HEK293 (cell line): ENCODE results near the gene ATP7B.

Source experiments
- CTCF ChIA-PET: fragments of 350-600 bp; formaldehyde crosslinking; extraction: SDS; loops from one replicate; lab custom pipeline; 2021; ENCODE audit warnings: antibody characterized with exemption; lab: Yijun Ruan, JAX
- POLR2A ChIA-PET: fragments of 300-600 bp; formaldehyde crosslinking; extraction: SDS; loops from one replicate; lab custom pipeline; 2020; ENCODE audit warnings: antibody characterized with exemption, inconsistent platforms; lab: Yijun Ruan, JAX
- H3K27ac ChIP-seq: fragments of 200-500 bp; sonication (Bioruptor generic); 2 replicates; pipeline ENCODE4 v1.5.1; 2014; ENCODE audit warnings: low read depth, low read length, control low read depth, inconsistent platforms; ENCODE audit errors: extremely low read depth
- H3K36me3 ChIP-seq, 2 experiments: fragments of 200-500 bp in 1 of 2; sonication (Bioruptor generic) in 1 of 2; 1 replicate in 1 of 2; 2 replicates in 1 of 2; pipeline ENCODE4 v1.5.1; 2014 to 2017; ENCODE audit warnings: inconsistent platforms in 2 of 2, low read length in 2 of 2; ENCODE audit not compliant: control insufficient read depth in 2 of 2, insufficient read depth in 1 of 2
- H3K4me1 ChIP-seq: fragments of 200-500 bp; sonication (Bioruptor generic); 2 replicates; pipeline ENCODE4 v1.5.1; 2014; ENCODE audit warnings: mild to moderate bottlenecking, low read length, inconsistent platforms; ENCODE audit not compliant: control insufficient read depth, insufficient read depth
- H3K4me3 ChIP-seq: 2 replicates; pipeline ENCODE4 v1.5.1; 2011; ENCODE audit warnings: low read depth, mild to moderate bottlenecking, control low read depth, low read length, moderate library complexity
- H3K9me3 ChIP-seq: fragments of 200-500 bp; sonication (Bioruptor generic); 2 replicates; pipeline ENCODE4 v1.5.1; 2014; ENCODE audit warnings: low read depth, low read length, inconsistent platforms; ENCODE audit not compliant: control insufficient read depth, insufficient read depth
- CTCF ChIP-seq: fragments of 450-650 bp; formaldehyde crosslinking; IDR thresholded peaks from 2 replicates; pipeline ENCODE4 v1.5.1; 2016; ENCODE audit warnings: missing biosample characterization, missing genetic modification characterization
- EGR2 ChIP-seq: fragments of 450-650 bp; formaldehyde crosslinking; IDR thresholded peaks from 2 replicates; pipeline ENCODE4 v1.5.1; 2016; ENCODE audit warnings: low read depth, missing biosample characterization, missing genetic modification characterization
- FEZF1 ChIP-seq: fragments of 450-650 bp; formaldehyde crosslinking; IDR thresholded peaks from 2 replicates; pipeline ENCODE4 v1.5.1; 2016; ENCODE audit warnings: missing biosample characterization, missing genetic modification characterization
- GLIS2 ChIP-seq: fragments of 450-650 bp; formaldehyde crosslinking; IDR thresholded peaks from 2 replicates; pipeline ENCODE4 v1.5.1; 2016; ENCODE audit warnings: missing biosample characterization, missing genetic modification characterization
- HOXD13 ChIP-seq: sonication (generic); formaldehyde crosslinking; IDR thresholded peaks from 2 replicates; pipeline ENCODE4 v1.8.0; 2022; ENCODE audit warnings: missing genetic modification reagents, borderline replicate concordance
- IKZF3 ChIP-seq: fragments of 450-650 bp; IDR thresholded peaks from 2 replicates; pipeline ENCODE4 v1.5.0; 2018; ENCODE audit warnings: missing biosample characterization, mild to moderate bottlenecking, missing genetic modification characterization, moderate library complexity
- MEIS1 ChIP-seq: sonication (generic); formaldehyde crosslinking; IDR thresholded peaks from 2 replicates; pipeline ENCODE4 v1.8.1; 2022; ENCODE audit warnings: missing genetic modification reagents, mild to moderate bottlenecking, borderline replicate concordance
- PRDM1 ChIP-seq: fragments of 450-650 bp; formaldehyde crosslinking; IDR thresholded peaks from 2 replicates; pipeline ENCODE4; 2016; ENCODE audit warnings: missing biosample characterization, missing genetic modification characterization
- REST ChIP-seq: fragments of 450-650 bp; formaldehyde crosslinking; IDR thresholded peaks from 2 replicates; pipeline ENCODE4 v1.5.1; 2016; ENCODE audit warnings: missing biosample characterization, missing genetic modification characterization
- SALL2 ChIP-seq: fragments of 450-650 bp; formaldehyde crosslinking; IDR thresholded peaks from 2 replicates; pipeline ENCODE4 v1.5.0; 2017; ENCODE audit warnings: missing biosample characterization, mild to moderate bottlenecking, missing genetic modification characterization, borderline replicate concordance
- SP2 ChIP-seq: fragments of 450-650 bp; formaldehyde crosslinking; IDR thresholded peaks from 2 replicates; pipeline ENCODE4 v1.5.1; 2016; ENCODE audit warnings: missing biosample characterization, missing genetic modification characterization
- TRIM28 ChIP-seq: IDR thresholded peaks from 2 replicates; pipeline ENCODE4 v1.6.1; 2011; ENCODE audit warnings: low read length, control low read depth, borderline replicate concordance
- YY2 ChIP-seq: fragments of 450-650 bp; formaldehyde crosslinking; IDR thresholded peaks from 2 replicates; pipeline ENCODE4 v1.5.1; 2016; ENCODE audit warnings: missing biosample characterization, missing genetic modification characterization
- ZBTB20 ChIP-seq: fragments of 450-650 bp; formaldehyde crosslinking; IDR thresholded peaks from 2 replicates; pipeline ENCODE4 v1.5.1; 2016; ENCODE audit warnings: missing biosample characterization, missing genetic modification characterization
- ZBTB8A ChIP-seq: fragments of 450-650 bp; formaldehyde crosslinking; IDR thresholded peaks from 2 replicates; pipeline ENCODE4 v1.5.1; 2016; ENCODE audit warnings: missing biosample characterization, missing genetic modification characterization
- ZFP69B ChIP-seq: fragments of 450-650 bp; formaldehyde crosslinking; IDR thresholded peaks from 2 replicates; pipeline ENCODE4 v1.5.1; 2016; ENCODE audit warnings: missing biosample characterization, missing genetic modification characterization
- ZIC2 ChIP-seq: fragments of 450-650 bp; formaldehyde crosslinking; IDR thresholded peaks from 2 replicates; pipeline ENCODE4 v1.5.1; 2016; ENCODE audit warnings: missing biosample characterization, missing genetic modification characterization
- ZNF157 ChIP-seq: fragments of 450-650 bp; formaldehyde crosslinking; IDR thresholded peaks from 2 replicates; pipeline ENCODE4 v1.5.1; 2016; ENCODE audit warnings: missing biosample characterization, missing genetic modification characterization
- ZNF169 ChIP-seq: fragments of 450-650 bp; formaldehyde crosslinking; IDR thresholded peaks from 2 replicates; pipeline ENCODE4 v1.5.1; 2016; ENCODE audit warnings: missing biosample characterization, missing genetic modification characterization
- ZNF248 ChIP-seq: fragments of 450-650 bp; formaldehyde crosslinking; IDR thresholded peaks from 2 replicates; pipeline ENCODE4 v1.5.1; 2017; ENCODE audit warnings: missing biosample characterization, missing genetic modification characterization
- ZNF48 ChIP-seq: fragments of 450-650 bp; formaldehyde crosslinking; IDR thresholded peaks from 2 replicates; pipeline ENCODE4 v1.5.1; 2016; ENCODE audit warnings: missing biosample characterization, missing genetic modification characterization
- ZNF561 ChIP-seq: fragments of 450-650 bp; IDR thresholded peaks from 2 replicates; pipeline ENCODE4 v1.5.1; 2018; ENCODE audit warnings: missing biosample characterization, missing genetic modification characterization, borderline replicate concordance
- ZNF571 ChIP-seq: fragments of 450-650 bp; formaldehyde crosslinking; IDR thresholded peaks from 2 replicates; pipeline ENCODE4 v1.5.0; 2017; ENCODE audit warnings: missing biosample characterization, missing genetic modification characterization
- ZNF600 ChIP-seq: fragments of 450-650 bp; formaldehyde crosslinking; IDR thresholded peaks from 2 replicates; pipeline ENCODE4 v1.5.1; 2016; ENCODE audit warnings: missing biosample characterization, missing genetic modification characterization
- ZSCAN18 ChIP-seq: fragments of 450-650 bp; formaldehyde crosslinking; IDR thresholded peaks from 2 replicates; pipeline ENCODE4 v1.5.1; 2016; ENCODE audit warnings: missing biosample characterization, missing genetic modification characterization

Gene ATP7B

GRCh38 chr13:51999510-51999911, 11.7 kb downstream of the ATP7B start:
- peak; percentile 72 for TF ChIP-seq ZNF600 (tag by site-specific recombination)
- TF ChIP-seq MEIS1 (CRISPR knock-in tag), result no peak
- TF ChIP-seq REST, result peak; percentile 50; the same call in 1 of the 2 replicates
- TF ChIP-seq ZNF561 (tag by site-specific recombination), result no peak
- TF ChIP-seq PRDM1 (tag by site-specific recombination), result peak; percentile 64
- TF ChIP-seq YY2, result no peak
- Histone ChIP-seq H3K4me1 (peaks cover 14% of the 10 kb centered on the region), H3K27ac (no peak overlapping the region), H3K4me3 (no peak overlapping the region), H3K9me3 (no peaks in the 10 kb centered on the region), H3K36me3 (no peaks in the 10 kb centered on the region)
- CTCF ChIA-PET, result interaction anchor here (1.0 to 2.6 kb wide), 3 partner anchors 9 to 128 kb away, joined by 3 to 16 read pairs (median 3); no protein-coding TSS in a partner anchor
- POLR2A ChIA-PET, result no interaction called here

- Histone ChIP-seq H3K9me3 (no peaks in the 10 kb centered on the region), H3K4me3 (no peak overlapping the region)
- CTCF ChIA-PET, result interaction anchor here (1.0 to 1.4 kb wide), 2 partner anchors 9 to 129 kb away, joined by 3 read pairs; no protein-coding TSS in a partner anchor
- TF ChIP-seq ZIC2 (no peak), ZBTB20 (no peak), SP2 (no peak), TRIM28 (no peak), ZNF48 (no peak), GLIS2 (tag by site-specific recombination) (no peak), ZNF571 (no peak), EGR2 (tag by site-specific recombination) (no peak), FEZF1 (no peak), ZNF157 (tag by site-specific recombination) (no peak), ZBTB8A (tag by site-specific recombination) (no peak), ZSCAN18 (tag by site-specific recombination) (no peak), CTCF (tag by site-specific recombination) (no peak), ZFP69B (tag by site-specific recombination) (no peak), ZNF248 (tag by site-specific recombination) (no peak), ZNF169 (no peak), SALL2 (no peak), IKZF3 (tag by site-specific recombination) (no peak), HOXD13 (CRISPR knock-in tag) (no peak)
- TF ChIP-seq, all 188 proteins: peak for 0
- H3K27ac ChIP-seq, result no peak overlapping the region
- no peaks in the 10 kb centered on the region for H3K36me3 ChIP-seq
- POLR2A ChIA-PET, result no interaction called here
- H3K4me1 ChIP-seq, result peaks cover 14% of the 10 kb centered on the region
Observed at GRCh38 chr13:51998723-51999509, 12.3 kb downstream of the ATP7B start.
